Mesendoderm (in vitro differentiated cells): ENCODE measurements around the gene SIGLEC9.
"Not testable (repeated sequence)": the region's sequence is repeated elsewhere in the genome, so short reads cannot be mapped to it uniquely, and the experiment has no call there.

Experiments used
- DNase-seq: peaks from one replicate; pipeline ENCODE4 v3.0.0; 2013
- H2AK5ac ChIP-seq: 2 replicates; pipeline ENCODE4 v1.6.1; 2013; ENCODE audit warnings: low read length, inconsistent platforms
- H2BK120ac ChIP-seq: 2 replicates; pipeline ENCODE4 v1.6.1; 2013; ENCODE audit warnings: low read depth, mild to moderate bottlenecking, low read length, moderate library complexity, mixed read lengths
- H2BK15ac ChIP-seq: replicated peaks from 2 replicates; pipeline ENCODE4 v1.6.1; 2013; ENCODE audit warnings: low read depth, mild to moderate bottlenecking, moderate library complexity
- H2BK5ac ChIP-seq: 2 replicates; pipeline ENCODE4 v1.6.1; 2013; ENCODE audit warnings: low read length, inconsistent platforms
- H3K18ac ChIP-seq: 2 replicates; pipeline ENCODE4 v1.6.1; 2013; ENCODE audit warnings: mild to moderate bottlenecking, low read length, mixed read lengths
- H3K23ac ChIP-seq: one replicate; pipeline ENCODE4 v1.6.1; 2013; ENCODE audit warnings: low read length
- H3K27ac ChIP-seq: 2 replicates; pipeline ENCODE4 v1.5.1; 2013; ENCODE audit warnings: low read depth, mild to moderate bottlenecking, inconsistent platforms, low read length, moderate library complexity
- H3K27me3 ChIP-seq: 2 replicates; pipeline ENCODE4 v1.6.1; 2013; ENCODE audit warnings: low read length, control low read depth, mild to moderate bottlenecking, inconsistent platforms; ENCODE audit not compliant: insufficient read depth, poor library complexity
- H3K36me3 ChIP-seq: 2 replicates; pipeline ENCODE4 v1.6.1; 2013; ENCODE audit warnings: low read length, inconsistent platforms; ENCODE audit not compliant: control insufficient read depth, insufficient read depth
- H3K4ac ChIP-seq: one replicate; pipeline ENCODE4 v1.6.1; 2013; ENCODE audit warnings: low read depth, mild to moderate bottlenecking, low read length, moderate library complexity
- H3K4me1 ChIP-seq: 2 replicates; pipeline ENCODE4 v1.6.1; 2013; ENCODE audit warnings: low read depth, low read length, inconsistent platforms; ENCODE audit not compliant: control insufficient read depth
- H3K4me2 ChIP-seq: 2 replicates; pipeline ENCODE4 v1.6.1; 2013; ENCODE audit warnings: low read length
- H3K4me3 ChIP-seq: 2 replicates; pipeline ENCODE4 v1.5.1; 2013; ENCODE audit warnings: mild to moderate bottlenecking, low read length
- H3K56ac ChIP-seq: one replicate; pipeline ENCODE4 v1.6.1; 2013; ENCODE audit warnings: low read length
- H3K79me1 ChIP-seq: 2 replicates; pipeline ENCODE4 v1.6.1; 2013; ENCODE audit warnings: low read length, inconsistent platforms
- H3K79me2 ChIP-seq: 2 replicates; pipeline ENCODE4 v1.6.1; 2013; ENCODE audit warnings: mild to moderate bottlenecking, low read length; ENCODE audit not compliant: control insufficient read depth, insufficient read depth
- H3K9ac ChIP-seq: 2 replicates; pipeline ENCODE4 v1.6.1; 2013; ENCODE audit warnings: low read length, inconsistent platforms
- H4K5ac ChIP-seq: one replicate; pipeline ENCODE4 v1.6.1; 2013; ENCODE audit warnings: low read length
- H4K8ac ChIP-seq: one replicate; pipeline ENCODE4 v1.6.1; 2013; ENCODE audit warnings: low read depth, mild to moderate bottlenecking, control low read depth, low read length, moderate library complexity
- WGBS: extraction: QIAGEN DNeasy Blood & Tissue Kit; methylation state at CpG from one replicate; pipeline ENCODE4 v1.1.7; 2013; ENCODE audit warnings: low lambda C conversion rate, missing lambda C conversion rate; ENCODE audit not compliant: insufficient coverage; ENCODE audit errors: extremely low coverage; 5-methylcytosine and 5-hydroxymethylcytosine counted together

Gene SIGLEC9

DNA sequence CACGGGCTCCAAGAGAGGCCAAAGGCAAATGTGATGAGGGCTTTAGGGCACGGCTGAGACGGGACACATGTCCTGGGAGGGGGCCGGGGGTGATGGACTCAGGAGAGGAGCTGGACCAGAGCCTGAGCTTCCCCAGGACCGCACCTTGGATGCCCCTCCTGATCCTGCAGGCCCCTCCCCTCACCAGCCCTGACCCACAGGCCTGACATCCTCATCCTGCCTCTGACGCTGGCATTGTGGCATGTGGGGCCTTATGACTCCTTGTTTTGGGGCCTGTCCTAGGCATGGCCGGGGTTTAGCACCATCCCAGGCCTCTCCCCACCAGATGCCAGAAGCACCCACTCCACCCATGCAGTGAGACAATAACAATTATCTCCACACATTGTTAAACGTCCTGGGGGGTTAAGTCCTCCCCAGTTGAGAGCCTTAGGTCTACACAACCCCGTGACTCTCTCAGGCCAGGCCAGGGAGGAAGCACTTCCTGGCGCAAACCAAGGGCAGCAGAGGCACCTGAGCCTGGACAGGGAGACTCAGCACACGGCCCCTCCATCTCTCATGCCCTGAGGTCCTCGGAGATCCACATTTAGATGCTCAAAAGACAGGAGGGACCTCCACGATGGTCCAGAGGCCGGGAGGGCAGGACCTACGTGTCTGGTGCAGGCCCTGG lies 18.2 kb downstream of the SIGLEC9 start:
- H3K56ac ChIP-seq, H2BK5ac ChIP-seq, H3K4me1 ChIP-seq, H3K79me1 ChIP-seq, H3K79me2 ChIP-seq, H3K36me3 ChIP-seq, DNase-seq, H2AK5ac ChIP-seq, H2BK15ac ChIP-seq, H3K4ac ChIP-seq, H3K23ac ChIP-seq, H4K8ac ChIP-seq, H2BK120ac ChIP-seq, H3K9ac ChIP-seq, H3K27ac ChIP-seq, H3K4me3 ChIP-seq, H4K5ac ChIP-seq, H3K27me3 ChIP-seq, H3K18ac ChIP-seq, H3K4me2 ChIP-seq: not testable (repeated sequence)
- WGBS, result no CpG with 5 or more reads among the region's 15 CpGs

DNA sequence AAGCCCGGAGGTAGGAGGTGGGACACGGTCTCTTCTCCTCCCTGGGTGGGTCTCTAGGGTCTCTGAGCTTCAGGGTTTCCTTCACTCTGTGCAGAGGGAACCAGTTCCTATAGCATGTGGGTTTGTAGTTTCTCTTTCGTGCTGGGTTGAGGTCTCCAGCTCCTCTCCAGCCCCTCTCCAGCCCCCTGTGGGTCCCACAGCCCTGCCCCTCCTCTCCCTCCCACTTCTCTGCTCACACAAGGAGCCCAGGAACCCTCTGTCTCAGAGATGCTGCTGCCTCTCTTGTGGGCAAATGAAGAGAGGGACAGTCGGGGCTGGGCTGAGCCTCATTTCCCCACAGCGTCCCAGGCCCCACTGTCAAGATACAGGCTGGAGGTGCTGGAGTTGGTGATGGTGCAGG lies 18.8 kb downstream of the SIGLEC9 start:
- no peak overlapping the region for H2BK15ac ChIP-seq
- no peak overlapping the region for H3K4me2 ChIP-seq
- H3K4ac ChIP-seq, result no peak overlapping the region
- DNase-seq, result no peak
- H3K23ac ChIP-seq, result peak overlapping the region; percentile 39
- no peak overlapping the region for H3K9ac ChIP-seq
- no peaks in the 10 kb centered on the region for H3K79me1 ChIP-seq
- no peaks in the 10 kb centered on the region for H3K27me3 ChIP-seq
- no CpG with 5 or more reads among the region's 5 CpGs for WGBS
- H2AK5ac ChIP-seq, result no peak overlapping the region
- no peak overlapping the region for H4K5ac ChIP-seq
- H3K4me1 ChIP-seq, result no peaks in the 10 kb centered on the region
- H3K56ac ChIP-seq, result no peak overlapping the region
- H3K18ac ChIP-seq, result no peak overlapping the region
- no peak overlapping the region for H4K8ac ChIP-seq
- no peak overlapping the region for H3K27ac ChIP-seq
- no peaks in the 10 kb centered on the region for H3K36me3 ChIP-seq
- no peak overlapping the region for H2BK5ac ChIP-seq
- no peak overlapping the region for H3K4me3 ChIP-seq
- no peaks in the 10 kb centered on the region for H3K79me2 ChIP-seq
- no peak overlapping the region for H2BK120ac ChIP-seq

DNA sequence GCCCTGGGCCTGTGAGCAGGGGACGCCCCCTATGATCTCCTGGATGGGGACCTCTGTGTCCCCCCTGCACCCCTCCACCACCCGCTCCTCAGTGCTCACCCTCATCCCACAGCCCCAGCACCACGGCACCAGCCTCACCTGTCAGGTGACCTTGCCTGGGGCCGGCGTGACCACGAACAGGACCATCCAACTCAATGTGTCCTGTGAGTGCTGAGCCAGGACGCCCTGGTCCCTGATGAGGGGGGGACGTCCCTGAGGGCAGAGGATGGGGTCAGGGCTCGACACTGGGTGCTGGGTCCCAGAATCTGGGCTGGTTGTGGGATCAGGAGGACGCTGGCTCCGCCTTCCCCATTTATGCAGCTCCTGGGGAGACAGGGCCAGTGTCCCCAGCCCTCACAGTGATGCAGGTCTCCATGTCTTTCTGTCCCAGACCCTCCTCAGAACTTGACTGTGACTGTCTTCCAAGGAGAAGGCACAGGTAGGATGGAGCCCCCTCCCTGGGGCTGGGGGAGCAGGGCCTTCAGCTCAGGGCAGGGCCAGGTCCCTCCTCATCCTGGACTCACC lies 19.9 kb downstream of the SIGLEC9 start:
- WGBS, result no CpG with 5 or more reads among the region's 11 CpGs
- Histone ChIP-seq H3K4ac (no peak overlapping the region), H4K8ac (no peak overlapping the region), H3K4me1 (no peaks in the 10 kb centered on the region), H3K27me3 (no peaks in the 10 kb centered on the region), H2BK15ac (no peak overlapping the region), H3K4me3 (no peak overlapping the region), H3K27ac (no peak overlapping the region), H3K36me3 (no peaks in the 10 kb centered on the region), H2AK5ac (no peak overlapping the region), H3K79me1 (no peaks in the 10 kb centered on the region), H3K23ac (no peak overlapping the region), H3K18ac (no peak overlapping the region), H3K79me2 (no peaks in the 10 kb centered on the region), H2BK5ac (no peak overlapping the region), H3K9ac (no peak overlapping the region), H2BK120ac (no peak overlapping the region), H4K5ac (no peak overlapping the region), H3K4me2 (no peak overlapping the region), H3K56ac (no peak overlapping the region)
- no peak for DNase-seq

DNA sequence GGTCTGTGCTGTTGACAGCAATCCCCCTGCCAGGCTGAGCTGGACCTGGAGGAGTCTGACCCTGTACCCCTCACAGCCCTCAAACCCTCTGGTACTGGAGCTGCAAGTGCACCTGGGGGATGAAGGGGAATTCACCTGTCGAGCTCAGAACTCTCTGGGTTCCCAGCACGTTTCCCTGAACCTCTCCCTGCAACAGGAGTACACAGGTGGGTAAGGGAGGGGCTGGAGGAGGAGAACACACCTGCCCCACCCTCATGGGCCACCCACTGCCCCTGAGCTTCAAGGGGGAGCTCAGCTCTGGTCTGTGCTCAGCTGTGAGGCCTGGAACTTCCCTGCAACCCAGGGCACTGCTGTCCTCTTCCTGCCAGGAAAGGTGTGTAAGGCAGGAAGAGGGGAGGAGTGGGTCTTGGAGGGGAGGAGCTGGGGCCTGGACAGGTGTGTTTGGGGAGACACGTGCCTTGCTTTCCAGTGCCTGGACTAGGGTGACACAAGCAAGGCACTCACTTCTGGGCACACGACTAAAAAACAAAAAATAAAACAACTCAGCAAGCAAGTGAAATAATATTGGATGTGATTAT lies 21.3 kb downstream of the SIGLEC9 start:
- Histone ChIP-seq H2BK120ac (no peak overlapping the region), H3K79me2 (no peaks in the 10 kb centered on the region), H2BK5ac (no peak overlapping the region), H3K36me3 (no peaks in the 10 kb centered on the region), H3K4me2 (no peak overlapping the region), H4K8ac (no peak overlapping the region), H3K27me3 (no peaks in the 10 kb centered on the region), H4K5ac (no peak overlapping the region), H3K4me3 (no peak overlapping the region), H2AK5ac (no peak overlapping the region), H3K4me1 (no peaks in the 10 kb centered on the region), H2BK15ac (no peak overlapping the region), H3K79me1 (no peaks in the 10 kb centered on the region), H3K4ac (no peak overlapping the region), H3K18ac (no peak overlapping the region), H3K56ac (no peak overlapping the region), H3K27ac (no peak overlapping the region), H3K23ac (no peak overlapping the region), H3K9ac (no peak overlapping the region)
- no peak for DNase-seq
- WGBS, result no CpG with 5 or more reads among the region's 4 CpGs

DNA sequence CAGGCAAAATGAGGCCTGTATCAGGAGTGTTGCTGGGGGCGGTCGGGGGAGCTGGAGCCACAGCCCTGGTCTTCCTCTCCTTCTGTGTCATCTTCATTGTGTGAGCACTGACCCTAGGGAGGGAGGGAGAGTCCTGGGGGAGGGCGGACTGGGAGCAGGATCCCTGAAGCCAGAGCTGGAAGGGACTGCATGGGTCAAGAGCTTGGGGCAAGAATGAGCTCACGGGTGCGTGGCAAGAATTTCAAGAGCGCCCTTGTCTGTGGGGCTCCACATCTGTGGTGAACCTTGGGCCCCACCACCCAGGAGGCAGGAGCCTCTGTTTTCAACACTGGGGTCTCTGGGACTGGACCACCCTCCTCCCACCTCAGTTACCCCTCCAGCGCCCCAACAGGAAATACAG lies 22.0 kb downstream of the SIGLEC9 start:
- no peak overlapping the region for H3K18ac ChIP-seq
- no peak overlapping the region for H4K5ac ChIP-seq
- H3K79me2 ChIP-seq, result no peaks in the 10 kb centered on the region
- no peak overlapping the region for H3K23ac ChIP-seq
- no peak overlapping the region for H3K9ac ChIP-seq
- H3K4me1 ChIP-seq, result no peaks in the 10 kb centered on the region
- H2BK120ac ChIP-seq, result no peak overlapping the region
- no peaks in the 10 kb centered on the region for H3K27me3 ChIP-seq
- H3K36me3 ChIP-seq, result no peaks in the 10 kb centered on the region
- no peaks in the 10 kb centered on the region for H3K79me1 ChIP-seq
- no peak overlapping the region for H3K4me2 ChIP-seq
- H3K56ac ChIP-seq, result no peak overlapping the region
- DNase-seq, result no peak
- no peak overlapping the region for H2BK15ac ChIP-seq
- no CpG with 5 or more reads among the region's 7 CpGs for WGBS
- no peak overlapping the region for H2BK5ac ChIP-seq
- H3K27ac ChIP-seq, result no peak overlapping the region
- H2AK5ac ChIP-seq, result no peak overlapping the region
- H3K4me3 ChIP-seq, result no peak overlapping the region
- H4K8ac ChIP-seq, result no peak overlapping the region
- no peak overlapping the region for H3K4ac ChIP-seq
